C4-2B (cell line): ENCODE results near the gene EPYC.

Source experiments
- CTCF ChIP-seq: fragments of 450-650 bp; conservative IDR thresholded peaks from 2 replicates; pipeline ENCODE4 v1.5.1; 2017; ENCODE audit warnings: mild to moderate bottlenecking
- ZFX ChIP-seq: fragments of 450-650 bp; IDR thresholded peaks from 2 replicates; pipeline ENCODE4 v1.6.1; 2017

GRCh38 chr12:90954428-90954827 lies 50.3 kb downstream of the EPYC start:
- TF ChIP-seq CTCF (no peak), ZFX (no peak)
